KOPT-K1 (cell line): ENCODE measurements around the gene CSTF1.
A peak's percentile ranks its signal among the peaks of the same experiment; 100 is the strongest.

ENCODE experiments used
- H3K27ac ChIP-seq: fragments of 200-600 bp; sonication (generic); 2 replicates; pipeline ENCODE4 v1.5.1; 2016; ENCODE audit warnings: antibody characterized with exemption, mild to moderate bottlenecking, low read depth, low read length; ENCODE audit not compliant: poor library complexity, severe bottlenecking
- H3K36me3 ChIP-seq: fragments of 200-600 bp; sonication (generic); 2 replicates; pipeline ENCODE4 v1.5.1; 2017; ENCODE audit warnings: antibody characterized with exemption, mild to moderate bottlenecking, low read length, moderate library complexity; ENCODE audit not compliant: insufficient read depth
- H3K9me3 ChIP-seq: fragments of 200-600 bp; sonication (generic); 2 replicates; pipeline ENCODE4 v1.5.1; 2017; ENCODE audit warnings: antibody characterized with exemption, low read length, mild to moderate bottlenecking; ENCODE audit not compliant: insufficient read depth, poor library complexity, severe bottlenecking

Gene CSTF1

DNA sequence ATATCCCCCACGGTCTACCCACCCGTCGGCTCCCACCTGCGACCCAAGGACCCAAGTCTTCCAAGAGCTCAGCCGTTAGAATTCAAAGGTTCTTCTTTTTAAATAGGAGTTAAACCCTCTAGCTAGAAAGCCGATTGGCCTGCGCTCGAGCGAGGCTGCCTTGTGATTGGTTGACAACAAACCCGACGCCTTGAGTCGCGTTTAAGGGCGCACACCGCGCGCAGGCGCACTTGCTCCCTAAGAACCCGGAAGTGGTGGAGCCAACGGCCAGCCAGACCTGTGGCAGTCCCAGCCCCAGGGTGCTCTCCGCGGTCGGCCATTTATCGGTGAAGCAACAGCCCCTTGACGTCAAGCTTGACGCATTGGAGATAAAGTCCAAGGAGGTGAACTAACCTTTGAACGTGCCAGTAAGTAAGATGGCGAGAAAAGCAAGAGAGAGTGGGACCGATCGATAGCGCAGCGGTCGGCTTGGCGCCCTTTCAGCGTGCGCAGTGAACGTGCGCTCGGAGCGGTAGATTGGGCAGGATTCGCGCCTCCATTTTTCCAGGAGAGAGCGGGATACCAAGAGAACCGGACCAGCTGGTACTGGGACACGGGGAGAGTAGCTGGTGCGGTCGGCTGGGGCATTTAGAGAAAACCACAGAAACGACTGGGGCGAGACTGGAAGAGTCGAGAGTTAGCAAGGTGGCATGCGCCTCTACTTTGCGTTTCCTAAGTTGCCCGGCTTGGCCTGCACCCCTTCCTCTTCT lies at the start of gene CSTF1, which contains the start of gene AURKA:
CSTF1 (plus strand) TSS at position 514 of the 749 bp plus-strand sequence. CDS start 2,908 bp downstream, outside the sequence.
AURKA (minus strand) TSS at position 84 of the 749 bp plus-strand sequence. CDS start 4,018 bp downstream, outside the sequence.
- Histone ChIP-seq H3K36me3 (peaks cover 62% of the 10 kb centered on the region), H3K9me3 (no peaks in the 10 kb centered on the region), H3K27ac (peak within 1 kb of the TSS; percentile 90)

- Histone ChIP-seq H3K9me3 (no peaks in the 10 kb centered on the region), H3K27ac (no peak overlapping the region), H3K36me3 (no peaks in the 10 kb centered on the region)
These were observed 49.7 kb upstream of the CSTF1 start for GRCh38 chr20:56342783-56343182.

- Histone ChIP-seq H3K27ac (no peak overlapping the region), H3K36me3 (no peaks in the 10 kb centered on the region), H3K9me3 (no peaks in the 10 kb centered on the region)
These were observed 48.5 kb upstream of the CSTF1 start for GRCh38 chr20:56343861-56344381.

GRCh38 chr20:56345911-56346310 lies 46.5 kb upstream of the CSTF1 start:
- Histone ChIP-seq H3K27ac (no peak overlapping the region), H3K36me3 (no peaks in the 10 kb centered on the region), H3K9me3 (no peaks in the 10 kb centered on the region)

DNA sequence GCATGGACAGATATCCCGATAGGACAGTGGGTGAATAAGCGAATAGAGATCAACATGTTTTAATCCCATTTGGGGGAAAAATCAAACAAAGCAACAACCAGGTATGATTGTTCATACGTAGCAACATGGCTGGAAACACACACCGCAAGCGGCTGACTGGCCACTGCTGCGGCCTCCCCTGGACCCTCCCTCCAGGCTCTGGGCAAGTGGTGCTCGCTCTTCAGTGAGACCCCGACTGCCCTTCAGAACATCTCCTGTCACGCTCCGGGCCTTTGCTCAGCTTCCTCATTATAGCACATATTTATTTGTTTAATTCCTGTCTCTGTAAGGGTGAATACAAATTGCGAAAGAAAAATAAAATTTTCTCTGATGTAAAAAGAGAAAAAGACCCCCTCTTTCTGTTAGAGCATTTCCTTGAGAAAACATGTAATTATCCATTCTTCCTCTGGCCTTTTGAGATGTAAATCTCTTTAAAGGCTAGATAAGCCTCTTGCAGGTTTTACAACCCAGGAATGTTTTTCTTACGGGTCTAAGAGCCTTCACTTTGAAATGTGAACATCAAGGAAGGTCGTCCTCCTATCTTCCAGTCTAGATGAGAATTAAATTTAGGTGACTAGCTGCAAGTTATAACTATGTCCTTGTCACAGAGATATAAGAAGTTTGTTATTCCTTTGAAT lies 44.7 kb upstream of the CSTF1 start:
- Histone ChIP-seq H3K27ac (no peak overlapping the region), H3K9me3 (no peaks in the 10 kb centered on the region), H3K36me3 (no peaks in the 10 kb centered on the region)

DNA sequence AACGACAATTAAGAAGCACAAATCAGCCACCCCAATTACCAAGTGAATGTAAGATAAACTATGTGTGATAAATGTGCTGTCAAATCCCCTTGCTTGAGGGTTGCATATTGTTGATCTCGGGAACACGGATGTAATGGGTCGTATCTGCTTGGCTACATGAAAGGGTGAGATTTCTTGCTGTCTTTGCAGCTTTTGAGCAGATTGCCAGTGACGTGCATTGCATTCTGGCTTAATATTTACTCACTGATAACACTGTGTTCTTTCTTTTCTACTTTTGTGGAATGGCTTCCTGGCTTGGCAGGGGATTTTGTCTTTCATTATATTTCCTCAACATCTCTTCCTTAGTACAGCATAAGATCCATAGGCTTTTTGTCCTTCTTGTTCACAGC lies 44.1 kb upstream of the CSTF1 start:
- Histone ChIP-seq H3K36me3 (no peaks in the 10 kb centered on the region), H3K27ac (no peak overlapping the region), H3K9me3 (no peaks in the 10 kb centered on the region)

DNA sequence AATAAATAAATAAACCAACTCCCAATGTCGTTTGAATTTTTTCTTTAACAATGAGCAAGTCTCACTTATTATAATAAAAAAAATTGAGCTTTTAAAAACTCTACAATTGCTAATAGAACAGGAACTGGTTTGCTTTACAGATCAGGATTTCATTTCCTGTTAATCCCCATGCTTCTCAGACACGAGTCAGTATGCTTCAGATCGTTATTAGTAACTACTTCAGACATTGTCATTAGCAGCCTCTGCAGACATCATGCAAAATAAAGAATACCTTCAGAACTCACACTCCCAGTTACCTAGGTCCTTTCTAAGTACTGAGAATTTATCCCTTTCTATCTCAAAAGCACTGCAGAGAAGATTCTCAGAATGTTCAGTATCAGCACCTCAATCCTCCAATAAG lies 43.7 kb upstream of the CSTF1 start:
- H3K27ac ChIP-seq: no peak overlapping the region
- no peaks in the 10 kb centered on the region for H3K36me3 ChIP-seq
- H3K9me3 ChIP-seq: no peaks in the 10 kb centered on the region

GRCh38 chr20:56350842-56351241 lies 41.6 kb upstream of the CSTF1 start:
- Histone ChIP-seq H3K36me3 (no peaks in the 10 kb centered on the region), H3K9me3 (no peaks in the 10 kb centered on the region), H3K27ac (no peak overlapping the region)

DNA sequence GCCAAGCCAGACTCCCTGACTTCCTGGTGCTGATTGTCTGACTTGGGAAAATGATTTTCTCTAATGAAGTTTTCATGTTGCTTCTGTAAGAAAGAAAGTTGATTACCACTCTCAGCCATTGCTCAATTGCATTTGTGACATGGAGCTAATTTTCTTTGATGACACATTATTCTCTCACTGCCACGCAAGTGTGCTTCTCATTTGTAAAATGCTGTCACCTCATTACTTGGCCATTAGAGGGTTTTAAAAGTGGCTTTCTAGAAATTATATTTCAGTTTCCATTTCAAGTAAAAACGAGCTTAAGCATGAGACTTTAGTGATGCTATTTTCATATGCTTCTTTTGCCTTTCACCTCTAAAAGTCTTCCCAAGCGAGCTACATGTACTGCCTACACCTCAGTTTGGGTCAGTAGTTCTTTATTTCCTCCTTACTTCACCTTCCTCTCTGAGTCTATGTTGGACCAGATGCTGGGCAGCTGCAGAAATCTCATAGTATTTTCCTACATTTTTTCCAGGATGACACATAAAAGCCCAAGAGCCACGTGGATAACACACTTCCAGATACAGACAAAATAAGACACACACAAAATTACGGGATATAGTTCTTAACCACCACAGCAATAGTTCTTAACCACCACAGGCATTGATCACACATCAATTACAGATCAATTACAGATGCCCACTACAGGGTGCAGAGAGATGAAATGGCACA lies 39.9 kb upstream of the CSTF1 start:
- Histone ChIP-seq H3K27ac (no peak overlapping the region), H3K9me3 (no peaks in the 10 kb centered on the region), H3K36me3 (no peaks in the 10 kb centered on the region)

GRCh38 chr20:56353356-56353755 lies 39.1 kb upstream of the CSTF1 start:
- H3K27ac ChIP-seq: no peak overlapping the region
- no peaks in the 10 kb centered on the region for H3K36me3 ChIP-seq
- H3K9me3 ChIP-seq: no peaks in the 10 kb centered on the region

DNA sequence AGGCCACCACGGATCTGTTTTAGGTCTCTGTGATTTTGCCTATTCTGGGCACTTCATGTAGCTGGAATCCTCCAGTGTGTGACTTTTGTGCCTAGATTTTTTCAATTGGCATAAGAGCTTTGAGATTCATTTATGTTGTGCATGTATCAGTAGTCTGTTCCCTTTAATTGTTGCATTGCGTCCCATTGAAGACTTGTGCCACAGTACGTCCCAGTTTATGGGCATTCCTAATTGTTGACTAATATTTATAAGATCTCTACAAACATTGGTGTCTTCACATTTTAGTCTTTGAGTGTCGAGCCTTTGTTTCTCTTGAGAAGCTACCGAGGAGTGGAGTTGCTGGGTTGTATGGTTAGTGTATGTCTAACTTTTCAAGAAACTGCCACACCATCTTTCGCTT lies 34.4 kb upstream of the CSTF1 start:
- Histone ChIP-seq H3K27ac (no peak overlapping the region), H3K9me3 (no peaks in the 10 kb centered on the region), H3K36me3 (no peaks in the 10 kb centered on the region)

DNA sequence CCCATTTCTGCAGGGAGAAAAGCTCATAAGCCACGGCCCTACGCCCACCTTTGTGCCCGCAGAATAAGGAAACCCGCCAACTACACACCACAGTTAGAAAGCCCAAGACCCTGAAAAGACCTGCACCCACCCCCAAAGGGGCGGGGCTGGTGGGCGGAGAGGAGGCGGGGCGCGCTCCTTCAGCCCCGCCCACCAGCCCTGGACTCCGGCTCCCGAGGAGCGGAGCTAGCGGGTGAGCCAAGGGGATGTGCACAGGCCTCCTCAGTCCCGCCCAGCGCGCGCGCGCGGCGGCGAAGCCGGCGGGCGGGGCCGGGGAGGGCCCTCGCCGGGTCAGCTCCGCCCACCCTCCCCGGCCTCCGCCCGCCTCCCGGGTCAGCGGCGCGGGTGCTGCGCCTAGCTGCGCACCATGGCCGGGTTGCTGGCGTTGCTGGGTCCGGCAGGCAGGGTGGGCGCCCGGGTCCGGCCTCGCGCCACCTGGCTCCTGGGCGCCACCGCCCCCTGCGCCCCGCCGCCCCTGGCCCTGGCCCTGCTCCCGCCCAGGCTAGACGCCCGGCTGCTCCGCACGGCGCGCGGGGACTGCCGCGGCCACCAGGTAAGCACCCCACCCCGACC lies 33.7 kb upstream of the CSTF1 start, which contains the start of gene FAM210B:
FAM210B (plus strand) TSS at position 375 of the 612 bp plus-strand sequence; CDS start at position 407, 32 bp downstream.
- H3K27ac ChIP-seq: no peak within 1 kb of the TSS
- no peaks in the 10 kb centered on the region for H3K9me3 ChIP-seq
- no peaks in the 10 kb centered on the region for H3K36me3 ChIP-seq

DNA sequence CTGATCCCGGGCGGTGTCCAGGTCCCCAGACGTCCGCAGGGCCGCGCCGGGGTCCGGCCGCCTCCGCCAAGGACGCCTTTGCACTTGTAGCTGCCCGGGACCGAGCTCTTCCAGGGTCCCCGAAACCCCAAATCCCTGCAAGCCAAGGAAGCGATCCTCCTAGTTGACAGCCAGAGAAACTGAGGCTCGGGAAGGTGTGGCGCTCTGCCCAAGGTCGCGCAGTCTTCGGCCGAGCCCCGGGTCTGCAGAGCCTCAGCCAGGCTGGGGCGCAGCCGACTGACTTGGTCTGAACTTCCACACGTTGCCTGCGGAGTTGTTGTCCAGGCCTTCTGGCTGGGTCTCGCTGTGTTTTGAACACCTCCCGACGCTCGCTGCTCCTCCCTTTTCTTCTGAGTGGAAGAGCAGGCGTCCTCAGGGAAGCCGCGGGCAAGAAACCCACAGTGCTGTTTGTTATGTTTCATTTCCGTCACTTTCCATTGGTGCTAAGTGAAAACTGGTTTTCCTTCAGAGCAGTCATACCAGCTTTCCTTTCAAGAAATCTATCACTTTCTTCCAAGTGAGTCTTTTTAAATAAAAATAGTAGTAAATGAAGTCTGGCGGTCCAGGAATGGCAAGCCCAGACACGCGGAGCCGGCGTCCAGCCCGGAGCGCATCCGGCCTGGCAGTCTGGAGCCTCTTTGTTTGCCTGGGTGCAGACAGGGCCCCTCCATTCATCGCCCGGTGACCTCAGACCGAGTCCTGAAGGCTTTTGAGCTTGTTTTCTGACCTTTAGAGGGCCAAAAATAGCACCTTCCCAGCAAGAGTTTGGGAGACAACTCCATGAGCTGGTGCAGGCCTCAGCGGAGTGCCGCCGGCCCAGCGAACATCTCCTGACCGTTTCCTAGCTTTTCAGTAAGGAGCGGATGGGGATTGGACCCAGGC lies 33.0 kb upstream of the CSTF1 start:
- no peak overlapping the region for H3K27ac ChIP-seq
- H3K9me3 ChIP-seq: no peaks in the 10 kb centered on the region
- no peaks in the 10 kb centered on the region for H3K36me3 ChIP-seq
